ENCODE measurements around the gene CXCL17.

GRCh38 chr19:42488783-42489521 lies 46.2 kb upstream of the CXCL17 start:
- no peak for TF ChIP-seq CTCF (IDR thresholded peaks at IDR 0.05)
- no peak for TF ChIP-seq EP300 (IDR thresholded peaks at IDR 0.05)
- no peak for TF ChIP-seq POLR2A (IDR thresholded peaks at IDR 0.05)

All from suprapubic skin (tissue), 3 donors.